GM10248 (cell line): ENCODE data around the gene FCMR.

Source experiments
- CTCF ChIA-PET: fragments of 300-600 bp; sonication (Branson Sonifier 250); formaldehyde crosslinking; extraction: SDS; loops from one replicate; lab custom pipeline; 2021; ENCODE audit warnings: antibody characterized with exemption; lab: Yijun Ruan, JAX
- POLR2A ChIA-PET: fragments of 350-650 bp; sonication (Branson Sonifier 250); formaldehyde crosslinking; extraction: SDS; loops from one replicate; lab custom pipeline; 2020; ENCODE audit warnings: antibody characterized with exemption; lab: Yijun Ruan, JAX
- DNase-seq: peaks from one replicate; pipeline ENCODE4 v3.0.0; 2012; ENCODE audit errors: extremely low spot score
- CTCF ChIP-seq: IDR thresholded peaks from 2 replicates; pipeline ENCODE4 v1.5.1; 2012; ENCODE audit warnings: mild to moderate bottlenecking, low read depth; ENCODE audit errors: extremely low read depth, missing control alignments, control extremely low read depth

The FCMR gene

GRCh38 chr1:206965781-206966180, 44.0 kb upstream of the FCMR start:
- POLR2A ChIA-PET, result no interaction called here
- CTCF ChIA-PET, result interaction anchor here (0.9 to 9.9 kb wide), 11 partner anchors 8 to 54 kb away, joined by 3 to 160 read pairs (median 4); no protein-coding TSS in a partner anchor
- no peak for TF ChIP-seq CTCF
- DNase-seq, result no peak

- TF ChIP-seq CTCF, result no peak
- ChIA-PET POLR2A (no interaction called here), CTCF (interaction anchor here (3.1 to 24.9 kb wide), 3 partner anchors 9 to 27 kb away, joined by 22 to 416 read pairs (median 48); no protein-coding TSS in a partner anchor)
- DNase-seq, result no peak
These were observed 42.0 kb upstream of the FCMR start for GRCh38 chr1:206963740-206964139.

GRCh38 chr1:206963119-206963712, 41.5 kb upstream of the FCMR start:
- TF ChIP-seq CTCF, result no peak
- no peak for DNase-seq
- ChIA-PET CTCF (interaction anchor here (1.6 to 24.9 kb wide), 4 partner anchors 9 to 26 kb away, joined by 4 to 416 read pairs (median 35); no protein-coding TSS in a partner anchor), POLR2A (no interaction called here)

GRCh38 chr1:206962272-206962671, 40.5 kb upstream of the FCMR start:
- ChIA-PET POLR2A (no interaction called here), CTCF (interaction anchor here (1.6 to 24.9 kb wide), 5 partner anchors 10 to 50 kb away, joined by 4 to 416 read pairs (median 22); no protein-coding TSS in a partner anchor)
- no peak for DNase-seq
- TF ChIP-seq CTCF, result no peak

DNA sequence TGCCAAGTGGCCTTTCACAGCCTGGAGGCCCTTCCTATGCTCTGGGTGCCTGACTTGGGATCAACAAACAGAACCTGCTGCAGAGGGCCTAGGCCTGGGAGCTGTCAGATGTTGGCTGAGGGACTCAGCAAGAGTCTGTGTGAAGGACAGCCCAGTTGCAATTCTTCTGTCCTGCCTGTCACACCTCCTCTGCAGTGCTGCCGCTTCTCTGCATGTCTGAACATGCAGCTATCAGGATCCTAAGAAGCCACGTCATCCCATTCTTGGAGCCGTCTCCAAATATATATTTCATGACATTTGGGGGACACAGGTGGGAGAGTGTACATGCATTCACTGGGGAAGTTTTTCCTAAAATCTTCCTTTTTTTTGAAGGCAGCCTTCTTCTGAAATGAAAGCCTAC, 39.9 kb upstream of the FCMR start:
- ChIA-PET CTCF (interaction anchor here (1.6 to 24.9 kb wide), 5 partner anchors 10 to 49 kb away, joined by 4 to 416 read pairs (median 22); no protein-coding TSS in a partner anchor), POLR2A (no interaction called here)
- TF ChIP-seq CTCF, result no peak
- DNase-seq, result no peak

DNA sequence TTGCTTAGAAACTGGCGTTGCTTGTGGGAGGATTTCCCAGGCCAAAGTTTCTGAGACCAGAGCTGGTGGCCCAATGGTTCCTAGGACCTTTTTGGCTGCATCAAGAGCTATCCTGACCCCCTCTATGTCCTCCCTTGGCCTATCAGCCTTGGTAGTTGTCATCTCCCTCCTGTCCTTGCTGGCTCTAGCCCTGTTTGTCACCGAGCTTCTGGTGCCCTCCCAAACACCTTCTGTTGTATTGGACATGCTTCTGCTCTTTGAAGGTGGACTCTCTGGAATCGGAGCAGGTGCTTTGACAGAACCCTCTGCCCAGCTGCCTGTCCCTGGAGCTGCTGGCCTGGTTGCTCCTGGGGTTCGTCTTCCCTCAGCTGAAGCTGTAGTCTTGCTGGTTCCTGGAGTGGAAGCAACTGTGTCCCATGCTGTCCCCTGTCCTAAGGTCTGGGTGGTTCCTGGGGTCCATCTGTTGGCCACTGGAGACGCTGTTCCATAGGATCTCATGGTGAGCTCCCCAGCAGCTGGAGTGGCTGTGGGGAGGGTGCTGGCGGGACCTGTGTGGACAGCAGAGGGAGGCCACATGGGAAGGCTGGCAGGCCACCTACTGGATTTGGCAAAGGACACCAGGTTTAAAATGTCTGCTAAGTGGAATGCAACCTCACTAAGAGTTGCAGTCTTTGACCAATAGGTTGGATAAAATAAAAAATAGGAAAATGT, 39.1 kb upstream of the FCMR start:
- no peak for DNase-seq
- POLR2A ChIA-PET, result no interaction called here
- CTCF ChIA-PET, result interaction anchor here (1.6 to 24.9 kb wide), 4 partner anchors 13 to 48 kb away, joined by 6 to 416 read pairs (median 28); no protein-coding TSS in a partner anchor
- no peak for TF ChIP-seq CTCF
